ENCODE measurements around the gene SKAP1.

DNA sequence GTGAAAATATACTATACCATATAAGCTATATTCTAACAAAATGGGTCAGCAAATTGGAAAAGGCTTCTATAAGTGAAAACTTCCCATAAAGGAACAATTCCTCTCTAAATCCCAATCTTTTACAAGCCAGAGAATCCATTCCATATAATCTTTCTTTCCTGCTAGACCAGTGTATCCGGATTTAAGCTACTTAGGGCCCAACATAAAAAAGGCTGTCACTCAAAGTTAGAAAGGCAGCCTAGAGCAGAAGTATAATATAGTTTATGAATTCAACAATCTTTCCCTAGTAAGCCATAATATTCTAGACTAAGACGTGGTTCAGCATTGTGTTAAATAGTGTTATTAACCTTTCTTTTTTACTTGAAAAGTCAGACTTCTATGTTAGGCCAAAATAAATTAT is 93.0 kb downstream of the SKAP1 start:
- no peak for TF ChIP-seq EZH2 (IDR thresholded peaks at IDR 0.05)
- TF ChIP-seq POLR2AphosphoS5 (IDR thresholded peaks at IDR 0.05; ENCODE audit: borderline replicate concordance, low read depth, low read length), result no peak

Data from SK-N-MC (cell line).